HepG2 (cell line): ENCODE results near the gene JCAD. TPM values are rescaled to one million over a fixed set of nuclear protein-coding genes. Genes with fewer than 3 reads are reported as not detected.

Source experiments
- ATAC-seq: fragments of 200-7000 bp; cut with Tn5 transposase; 3 replicates; pipeline ENCODE4 v1.9.1; 2020; ENCODE audit warnings: mild to moderate bottlenecking, moderate library complexity
- BruUV-seq: library from RNA; stranded (reverse); fragments of 400-500 nt; replicated peaks from 2 replicates; lab custom pipeline; 2021; lab: Mats Ljungman, UMichigan
- CTCF ChIA-PET: fragments of 300-600 bp; formaldehyde crosslinking; extraction: SDS; loops from one replicate; lab custom pipeline; 2021; ENCODE audit warnings: low total read pairs, inconsistent platforms, low intra/inter-chr PET ratio; lab: Yijun Ruan, JAX
- POLR2A ChIA-PET: fragments of 350-600 bp; sonication (Branson Sonifier 250); formaldehyde crosslinking; loops from one replicate; lab custom pipeline; 2020; ENCODE audit warnings: antibody characterized with exemption, inconsistent platforms; lab: Yijun Ruan, JAX
- DNase-seq: peaks from one replicate; pipeline ENCODE4 v3.0.0-alpha.2; 2015; ENCODE audit warnings: low spot score
- FAIRE-seq: peaks from 3 replicates; lab custom pipeline; 2011; peaks lifted over from hg19 to GRCh38; lab: Jason Lieb, UNC
- H2AFZ ChIP-seq: one replicate; pipeline ENCODE4 v1.6.1; 2011; ENCODE audit warnings: low read length, inconsistent platforms
- H3K27ac ChIP-seq: fragments of 300-600 bp; 3 replicates; pipeline ENCODE4 v1.8.0; 2011; ENCODE audit warnings: mixed run types, mild to moderate bottlenecking, mixed read lengths, low read length, inconsistent platforms; ENCODE audit not compliant: insufficient read depth; ENCODE audit errors: extremely low read length
- H3K27me3 ChIP-seq, 2 experiments: fragments of 200-600 bp in 1 of 2; 2 replicates in 1 of 2; 3 replicates in 1 of 2; pipeline versions ENCODE4 v1.6.0 to v1.8.0; 2011; ENCODE audit warnings: low read length in 2 of 2, mild to moderate bottlenecking in 2 of 2, moderate library complexity in 2 of 2, inconsistent platforms in 1 of 2; ENCODE audit not compliant: insufficient read depth in 2 of 2, control insufficient read depth in 1 of 2
- H3K36me3 ChIP-seq, 2 experiments: fragments of 200-600 bp in 1 of 2; replicated peaks in 1 of 2; 2 replicates in 1 of 2; 3 replicates in 1 of 2; pipeline versions ENCODE4 v1.5.1 to v1.8.0; 2011; ENCODE audit warnings: low read length in 2 of 2, inconsistent platforms in 1 of 2; ENCODE audit not compliant: insufficient read depth in 2 of 2, control insufficient read depth in 1 of 2
- H3K4me1 ChIP-seq: 2 replicates; pipeline ENCODE4 v1.5.1; 2012; ENCODE audit warnings: low read length, inconsistent platforms; ENCODE audit not compliant: insufficient read depth
- H3K4me2 ChIP-seq: 2 replicates; pipeline ENCODE4 v1.6.0; 2011; ENCODE audit warnings: low read depth, low read length, inconsistent platforms
- H3K4me3 ChIP-seq, 3 experiments: fragments of 200-600 bp in 1 of 3; sonication (generic), shearing (Covaris generic) in 1 of 3; replicated peaks in 1 of 3; 2 replicates each; pipeline ENCODE4 v1.5.1; 2011 to 2016; ENCODE audit warnings: low read length in 3 of 3, inconsistent platforms in 2 of 3, low read depth in 2 of 3, mild to moderate bottlenecking in 2 of 3, control low read depth in 1 of 3, mixed read lengths in 1 of 3; ENCODE audit not compliant: insufficient read depth in 1 of 3
- H3K79me2 ChIP-seq: one replicate; pipeline ENCODE4 v1.6.1; 2011; ENCODE audit warnings: low read length, inconsistent platforms; ENCODE audit not compliant: insufficient read depth
- H3K9ac ChIP-seq: 2 replicates; pipeline ENCODE4 v1.6.0; 2011; ENCODE audit warnings: mild to moderate bottlenecking, low read depth, low read length, inconsistent platforms; ENCODE audit not compliant: insufficient read depth
- H3K9me3 ChIP-seq: 2 replicates; pipeline ENCODE4 v1.5.1; 2012; ENCODE audit warnings: mild to moderate bottlenecking, low read length
- H4K20me1 ChIP-seq: 2 replicates; pipeline ENCODE4 v1.6.0; 2011; ENCODE audit warnings: inconsistent platforms, mild to moderate bottlenecking, low read length, moderate library complexity; ENCODE audit not compliant: insufficient read depth
- DMAP1 ChIP-seq: IDR thresholded peaks from 2 replicates; pipeline ENCODE4 v1.6.1; 2016
- GLI4 ChIP-seq: sonication (generic); formaldehyde crosslinking; IDR thresholded peaks from 2 replicates; pipeline ENCODE4 v1.5.1; 2020; ENCODE audit warnings: missing genetic modification reagents, mild to moderate bottlenecking, moderate library complexity, borderline replicate concordance
- HIVEP1 ChIP-seq: sonication (generic); formaldehyde crosslinking; IDR thresholded peaks from 2 replicates; pipeline ENCODE4 v1.4.0; 2020; ENCODE audit warnings: mild to moderate bottlenecking, missing genetic modification reagents
- HOXA5 ChIP-seq: sonication (generic); formaldehyde crosslinking; IDR thresholded peaks from 2 replicates; pipeline ENCODE4 v1.4.0; 2020; ENCODE audit warnings: missing genetic modification reagents
- KLF9 ChIP-seq: IDR thresholded peaks from 2 replicates; pipeline ENCODE4 v1.6.1; 2016; ENCODE audit warnings: low read depth
- NFE2L2 ChIP-seq: fragments of 150-350 bp; IDR thresholded peaks from 2 replicates; pipeline ENCODE4 v1.6.1; 2014; ENCODE audit warnings: low read length
- NFIB ChIP-seq: sonication (generic); formaldehyde crosslinking; IDR thresholded peaks from 2 replicates; pipeline ENCODE4 v1.9.0; 2021; ENCODE audit warnings: missing genetic modification reagents, mild to moderate bottlenecking, borderline replicate concordance
- POLR2A ChIP-seq, 2 experiments: IDR thresholded peaks; 2 replicates each; pipeline ENCODE4 v1.6.1; 2011; ENCODE audit warnings: low read depth in 2 of 2, low read length in 2 of 2, mild to moderate bottlenecking in 1 of 2, moderate library complexity in 1 of 2; ENCODE audit not compliant: insufficient read depth in 1 of 2
- SIN3B ChIP-seq: fragments of 150-350 bp; IDR thresholded peaks from 2 replicates; pipeline ENCODE4 v1.6.1; 2014; ENCODE audit warnings: low read length
- TAF15 ChIP-seq: fragments of 200-400 bp; formaldehyde crosslinking; IDR thresholded peaks from one replicate; pipeline ENCODE4 v1.6.1; 2018; ENCODE audit warnings: mild to moderate bottlenecking, low read depth, low read length; ENCODE audit not compliant: poor library complexity, severe bottlenecking
- ZMYM3 ChIP-seq: sonication (generic); formaldehyde crosslinking; IDR thresholded peaks from 2 replicates; pipeline ENCODE4 v1.5.1; 2020; ENCODE audit warnings: mild to moderate bottlenecking, missing genetic modification reagents
- ZNF234 ChIP-seq: sonication (generic); formaldehyde crosslinking; conservative IDR thresholded peaks from 2 replicates; pipeline ENCODE4 v1.5.1; 2020; ENCODE audit warnings: mild to moderate bottlenecking, missing genetic modification reagents
- ZNF275 ChIP-seq: sonication (generic); formaldehyde crosslinking; IDR thresholded peaks from 2 replicates; pipeline ENCODE4 v1.8.0; 2022; ENCODE audit warnings: missing genetic modification reagents, mild to moderate bottlenecking, inconsistent platforms, borderline replicate concordance
- ZNF33A ChIP-seq: sonication (generic); formaldehyde crosslinking; IDR thresholded peaks from 2 replicates; pipeline ENCODE4 v1.5.1; 2020; ENCODE audit warnings: missing genetic modification reagents, mild to moderate bottlenecking, moderate library complexity, borderline replicate concordance
- ZNF33B ChIP-seq: sonication (generic); formaldehyde crosslinking; IDR thresholded peaks from 2 replicates; pipeline ENCODE4 v1.5.1; 2020; ENCODE audit warnings: mild to moderate bottlenecking, missing genetic modification reagents
- ZSCAN30 ChIP-seq: sonication (generic); formaldehyde crosslinking; IDR thresholded peaks from 2 replicates; pipeline ENCODE4 v1.5.0; 2020; ENCODE audit warnings: mild to moderate bottlenecking, missing genetic modification reagents
- WGBS: methylation state at CpG from one replicate; pipeline ENCODE4 v1.1.6; 2017; ENCODE audit warnings: low lambda C conversion rate; 5-methylcytosine and 5-hydroxymethylcytosine counted together
- in situ Hi-C: cut with HindIII; loops from 2 replicates; pipeline ENCODE4 v1.10.0; 2017; ENCODE audit warnings: low pct_unique_long_range_greater_than_20kb; ENCODE audit not compliant: extremely low pct_ligation_motif_present
- intact Hi-C: fragments of 100-400 bp; cut with micrococcal nuclease; formaldehyde crosslinking; loops from one replicate; pipeline ENCODE4 v1.10.0; 2022; ENCODE audit not compliant: unreplicated experiment
- polyA plus RNA-seq, 8 experiments: library from polyadenylated mRNA; depleted of rRNA in 3 of 8; stranded (reverse) in 7 of 8; unstranded in 1 of 8; fragments of >200 nt; fragmentation: Illumina TruSeq in 4 of 8; extraction: Trizol in 4 of 8; gene quantifications; 2 replicates each; pipeline versions ENCODE4 v1.2.1 to v1.2.3, GENCODE V29; 2011 to 2016; ENCODE audit warnings: low read depth in 4 of 8, missing spikeins in 1 of 8, mixed read lengths in 1 of 8; ENCODE audit not compliant: insufficient read depth in 1 of 8
- total RNA-seq, 5 experiments: library from RNA; depleted of rRNA; stranded (reverse); fragments of >200 nt; fragmentation: Illumina TruSeq; extraction: Trizol; gene quantifications; 2 replicates each; pipeline ENCODE4 v1.2.3, GENCODE V29; 2016; ENCODE audit warnings: low read depth in 1 of 5

JCAD gene
- total and polyA plus RNA-seq, 2 of the 13 experiments (the other 11 are each of a cell fraction or from before 2014, with no cell fraction given), result 0.04 to 0.08 TPM

- CTCF ChIA-PET, result no interaction called here
- DNase-seq (no peak), FAIRE-seq (no peak), ATAC-seq (no peak)
- POLR2A ChIA-PET, result no interaction called here
- WGBS, result 12% methylated on average over 3 of the region's 3 CpGs
- Histone ChIP-seq H3K36me3 (no peaks in the 10 kb centered on the region), H3K79me2 (no peaks in the 10 kb centered on the region), H3K9me3 (no peaks in the 10 kb centered on the region), H4K20me1 (no peaks in the 10 kb centered on the region), H3K9ac (no peak overlapping the region), H3K27me3 (peaks cover 0 to 1% of the 10 kb centered on the region in 2 experiments; a peak in 1 of 5 replicates), H3K27ac (no peak overlapping the region), H3K4me1 (peaks cover 14% of the 10 kb centered on the region; the same call in 1 of the 2 replicates), H3K4me2 (no peak overlapping the region), H3K4me3 (no peak overlapping the region), H2AFZ (no peak overlapping the region)
- TF ChIP-seq SIN3B (no peak), ZMYM3 (CRISPR knock-in tag) (no peak)
- BruUV-seq, result no TSS peak
- in situ Hi-C loops, result no loop called here
- intact Hi-C loops, result no loop called here
Observed at GRCh38 chr10:30046476-30046875, 12.9 kb downstream of the JCAD start.

GRCh38 chr10:30045961-30046360 is 13.4 kb downstream of the JCAD start:
- Histone ChIP-seq H3K79me2 (no peaks in the 10 kb centered on the region), H3K4me3 (no peak overlapping the region), H4K20me1 (no peaks in the 10 kb centered on the region), H2AFZ (no peak overlapping the region), H3K4me2 (no peak overlapping the region), H3K9me3 (no peaks in the 10 kb centered on the region), H3K9ac (no peak overlapping the region), H3K36me3 (no peaks in the 10 kb centered on the region), H3K27me3 (peaks cover 0 to 1% of the 10 kb centered on the region in 2 experiments; a peak in 1 of 5 replicates), H3K4me1 (peaks cover 18% of the 10 kb centered on the region; the same call in 1 of the 2 replicates), H3K27ac (no peak overlapping the region)
- no peak for ATAC-seq
- POLR2A ChIA-PET, result no interaction called here
- FAIRE-seq, result no peak
- in situ Hi-C loops (no loop called here), intact Hi-C loops (no loop called here)
- TF ChIP-seq NFE2L2 (no peak), ZNF275 (CRISPR knock-in tag) (no peak), HIVEP1 (CRISPR knock-in tag) (no peak), DMAP1 (no peak), HOXA5 (CRISPR knock-in tag) (no peak), ZNF33A (CRISPR knock-in tag) (no peak), ZNF234 (CRISPR knock-in tag) (no peak), POLR2A (IDR thresholded peaks at IDR 0.05; ENCODE audit: insufficient read depth in 1 of 2, low read depth in 2 of 2, low read length in 2 of 2) (no peak), TAF15 (no peak), ZNF33B (CRISPR knock-in tag) (no peak), ZSCAN30 (CRISPR knock-in tag) (no peak), NFIB (CRISPR knock-in tag) (no peak), GLI4 (CRISPR knock-in tag) (no peak), KLF9 (CRISPR knock-in tag) (no peak)
- CTCF ChIA-PET, result no interaction called here
- DNase-seq, result no peak
- no TSS peak for BruUV-seq
- 37% methylated on average over 7 of the region's 7 CpGs for WGBS
